Progenitor cell of endocrine pancreas (in vitro differentiated cells): ENCODE data around the gene GPR31. TPM values are rescaled to one million over a fixed set of nuclear protein-coding genes. Genes with fewer than 3 reads are reported as not detected.
A peak's percentile ranks its signal among the peaks of the same experiment; 100 is the strongest.

Experiments used
- DNase-seq: peaks from one replicate; pipeline ENCODE4 v3.0.0; 2021; ENCODE audit warnings: low spot score; ENCODE audit not compliant: unreplicated experiment
- H3K27ac Mint-ChIP-seq: 2 replicates; pipeline ENCODE4 v1.8.0; 2021; ENCODE audit warnings: mild to moderate bottlenecking, moderate library complexity, mixed read lengths
- H3K27me3 Mint-ChIP-seq: 2 replicates; pipeline ENCODE4 v1.8.0; 2021; ENCODE audit warnings: mixed read lengths
- H3K36me3 Mint-ChIP-seq: 2 replicates; pipeline ENCODE4 v1.8.0; 2022; ENCODE audit warnings: mixed read lengths; ENCODE audit not compliant: insufficient read depth
- H3K4me1 Mint-ChIP-seq: 2 replicates; pipeline ENCODE4 v1.8.0; 2021; ENCODE audit warnings: low read depth, mixed read lengths
- H3K4me3 Mint-ChIP-seq: 2 replicates; pipeline ENCODE4 v1.8.0; 2021; ENCODE audit warnings: low read depth, mild to moderate bottlenecking, moderate library complexity, mixed read lengths
- H3K9me3 Mint-ChIP-seq: 2 replicates; pipeline ENCODE4 v1.8.0; 2021; ENCODE audit warnings: low read depth, mixed read lengths
- total RNA-seq: library from RNA; stranded (reverse); gene quantifications from 2 replicates; pipeline ENCODE4 v1.2.1, GENCODE V29; 2021
- TF ChIP-seq, protein P1 (sequence below): fragments of 200-600 bp; sonication (generic); IDR thresholded peaks from one replicate; pipeline ENCODE4 v1.5.0; 2021; ENCODE audit warnings: antibody characterized with exemption, mild to moderate bottlenecking; ENCODE audit not compliant: unreplicated experiment

The GPR31 gene
- total RNA-seq, 1 donor from 2014 or later = not detected

DNA sequence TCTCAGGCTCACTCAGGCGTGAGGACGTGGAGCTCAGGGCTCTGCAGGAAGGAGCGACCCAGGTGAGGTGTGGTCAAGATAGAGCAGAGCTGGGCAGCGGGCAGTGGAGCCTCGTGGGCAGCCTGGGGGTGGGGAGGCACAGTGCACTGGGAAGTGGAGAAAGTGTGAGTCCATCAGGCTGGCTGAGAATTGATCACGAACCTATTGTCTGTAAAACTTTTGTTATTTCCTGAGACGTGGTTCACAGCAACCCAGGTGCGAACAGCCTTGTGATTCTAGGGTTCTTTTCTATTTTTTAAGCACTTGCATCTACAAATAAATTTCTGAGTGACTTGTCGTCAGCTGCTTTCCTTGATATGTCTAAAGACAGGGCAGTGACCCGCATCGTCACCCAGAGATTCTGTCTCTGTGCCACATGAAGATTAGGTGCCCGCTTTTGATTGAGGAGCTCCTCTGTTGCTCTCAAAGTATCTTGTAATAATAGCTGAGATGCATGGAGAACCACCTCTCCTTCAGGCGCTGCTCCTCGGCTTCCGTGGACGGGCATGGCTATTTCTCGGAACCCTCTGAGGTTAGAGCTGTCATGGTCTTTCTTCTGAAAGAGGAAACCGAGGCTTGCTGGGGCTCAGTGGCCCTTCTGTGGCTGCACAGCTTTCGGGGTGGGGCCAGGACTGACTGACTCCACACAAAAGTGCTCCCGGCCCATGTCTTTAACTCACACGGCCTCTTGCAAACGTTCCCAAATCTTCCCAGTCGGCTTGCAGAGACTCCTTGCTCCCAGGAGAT is 35.5 kb downstream of the GPR31 start:
- peaks cover 3% of the 10 kb centered on the region for H3K27me3 Mint-ChIP-seq
- H3K4me1 Mint-ChIP-seq = peaks cover 2% of the 10 kb centered on the region
- no peaks in the 10 kb centered on the region for H3K9me3 Mint-ChIP-seq
- DNase-seq = no peak
- H3K27ac Mint-ChIP-seq = peak overlapping the region; percentile 55
- peaks cover 1% of the 10 kb centered on the region for H3K36me3 Mint-ChIP-seq
- H3K4me3 Mint-ChIP-seq = no peak overlapping the region
- TF ChIP-seq, protein P1, sequence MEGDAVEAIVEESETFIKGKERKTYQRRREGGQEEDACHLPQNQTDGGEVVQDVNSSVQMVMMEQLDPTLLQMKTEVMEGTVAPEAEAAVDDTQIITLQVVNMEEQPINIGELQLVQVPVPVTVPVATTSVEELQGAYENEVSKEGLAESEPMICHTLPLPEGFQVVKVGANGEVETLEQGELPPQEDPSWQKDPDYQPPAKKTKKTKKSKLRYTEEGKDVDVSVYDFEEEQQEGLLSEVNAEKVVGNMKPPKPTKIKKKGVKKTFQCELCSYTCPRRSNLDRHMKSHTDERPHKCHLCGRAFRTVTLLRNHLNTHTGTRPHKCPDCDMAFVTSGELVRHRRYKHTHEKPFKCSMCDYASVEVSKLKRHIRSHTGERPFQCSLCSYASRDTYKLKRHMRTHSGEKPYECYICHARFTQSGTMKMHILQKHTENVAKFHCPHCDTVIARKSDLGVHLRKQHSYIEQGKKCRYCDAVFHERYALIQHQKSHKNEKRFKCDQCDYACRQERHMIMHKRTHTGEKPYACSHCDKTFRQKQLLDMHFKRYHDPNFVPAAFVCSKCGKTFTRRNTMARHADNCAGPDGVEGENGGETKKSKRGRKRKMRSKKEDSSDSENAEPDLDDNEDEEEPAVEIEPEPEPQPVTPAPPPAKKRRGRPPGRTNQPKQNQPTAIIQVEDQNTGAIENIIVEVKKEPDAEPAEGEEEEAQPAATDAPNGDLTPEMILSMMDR = no peak

DNA sequence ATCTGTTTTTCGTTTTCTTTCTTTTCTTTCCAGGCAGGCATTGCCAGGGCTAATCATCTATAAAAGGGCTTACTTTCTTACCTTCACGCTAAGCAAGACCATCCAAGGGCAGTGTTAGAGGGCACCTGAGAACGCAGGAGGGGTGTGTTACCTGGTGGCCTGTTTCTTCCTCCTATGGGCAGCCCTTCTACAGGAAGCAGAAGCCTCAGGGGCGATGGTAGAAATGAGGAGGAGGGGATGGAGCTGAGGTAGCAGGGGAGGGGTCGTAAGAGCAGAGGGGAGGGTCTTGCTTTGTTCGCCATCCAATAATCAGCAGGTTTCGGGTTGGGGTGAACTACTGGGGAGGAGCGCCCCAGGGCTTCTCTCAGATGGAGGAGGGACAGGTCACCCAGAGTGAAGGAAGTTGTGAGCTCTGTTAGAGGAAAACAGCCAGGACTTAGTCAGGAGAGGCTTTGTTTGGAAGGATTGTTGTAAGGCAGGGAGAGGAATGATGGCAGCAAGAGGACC is 36.4 kb downstream of the GPR31 start:
- TF ChIP-seq, protein P1 = no peak
- Mint-ChIP-seq H3K36me3 (peaks cover 1% of the 10 kb centered on the region), H3K4me3 (no peak overlapping the region), H3K27me3 (peaks cover 3% of the 10 kb centered on the region), H3K27ac (no peak overlapping the region), H3K4me1 (peaks cover 2% of the 10 kb centered on the region), H3K9me3 (no peaks in the 10 kb centered on the region)
- DNase-seq = no peak

DNA sequence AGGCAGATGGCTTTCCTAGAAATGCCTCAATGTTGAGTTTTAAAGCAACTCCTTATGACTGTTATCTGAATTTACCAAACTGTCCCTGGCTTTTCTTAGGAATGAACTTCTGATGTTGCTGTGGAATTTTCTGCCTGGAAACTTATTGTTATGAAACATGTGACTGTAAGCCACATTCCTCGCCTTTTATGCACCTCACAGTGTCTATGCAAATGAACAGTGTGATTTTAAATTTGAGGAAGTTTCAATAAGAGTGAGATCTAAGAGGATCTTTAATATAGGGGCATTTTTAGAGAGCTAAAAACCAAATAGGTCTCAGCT is 37.2 kb downstream of the GPR31 start:
- Mint-ChIP-seq H3K27ac (no peak overlapping the region), H3K9me3 (no peaks in the 10 kb centered on the region), H3K4me3 (no peak overlapping the region), H3K4me1 (peaks cover 2% of the 10 kb centered on the region), H3K27me3 (peaks cover 6% of the 10 kb centered on the region), H3K36me3 (peaks cover 1% of the 10 kb centered on the region)
- TF ChIP-seq, protein P1 = no peak
- DNase-seq = no peak

DNA sequence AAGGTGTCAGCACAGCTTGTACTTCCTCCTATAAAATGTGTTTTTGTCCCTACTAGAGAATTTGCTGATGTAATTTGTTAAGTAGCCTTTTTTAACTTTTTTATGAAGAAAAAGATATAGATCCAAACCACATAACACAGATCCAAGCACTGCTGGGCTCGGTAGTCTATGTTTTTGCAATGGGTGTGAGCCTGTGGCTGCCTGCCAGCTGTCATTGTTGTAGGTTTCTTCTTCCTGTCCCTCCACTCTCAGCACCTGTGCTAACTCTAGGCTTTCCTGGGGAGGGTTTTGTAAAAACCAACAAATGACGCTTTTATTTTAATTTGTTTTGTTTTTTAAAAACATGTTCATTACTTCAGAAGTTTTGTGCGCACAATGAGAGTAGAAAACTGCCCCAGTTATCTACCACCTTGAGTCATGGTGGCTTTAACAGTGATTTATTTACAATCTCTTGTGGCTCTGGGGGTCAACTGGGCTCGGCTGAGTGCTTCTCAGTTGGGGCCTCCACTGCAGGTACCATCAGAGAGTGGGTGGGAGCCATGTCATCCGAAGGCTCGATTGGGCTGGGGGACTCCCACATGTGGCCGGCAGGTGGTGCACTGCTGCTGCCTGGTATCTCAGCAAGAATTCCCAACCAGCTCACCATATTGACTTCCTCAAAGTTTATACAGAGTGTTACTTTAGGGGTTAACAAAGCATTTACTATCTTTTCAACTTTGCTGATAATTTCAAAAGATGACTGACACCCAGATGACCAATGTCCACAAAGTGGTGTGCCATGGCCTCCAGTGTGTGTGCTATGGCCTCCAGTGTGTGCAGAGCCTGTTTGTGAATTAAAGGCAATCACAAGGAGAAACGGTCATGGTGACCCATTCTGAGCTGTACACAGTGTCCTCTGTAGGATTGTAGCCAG is 37.9 kb downstream of the GPR31 start:
- Mint-ChIP-seq H3K9me3 (no peaks in the 10 kb centered on the region), H3K27me3 (peaks cover 9% of the 10 kb centered on the region), H3K36me3 (peaks cover 1% of the 10 kb centered on the region), H3K27ac (no peak overlapping the region), H3K4me1 (peaks cover 2% of the 10 kb centered on the region), H3K4me3 (no peak overlapping the region)
- no peak for DNase-seq
- TF ChIP-seq, protein P1 = no peak

DNA sequence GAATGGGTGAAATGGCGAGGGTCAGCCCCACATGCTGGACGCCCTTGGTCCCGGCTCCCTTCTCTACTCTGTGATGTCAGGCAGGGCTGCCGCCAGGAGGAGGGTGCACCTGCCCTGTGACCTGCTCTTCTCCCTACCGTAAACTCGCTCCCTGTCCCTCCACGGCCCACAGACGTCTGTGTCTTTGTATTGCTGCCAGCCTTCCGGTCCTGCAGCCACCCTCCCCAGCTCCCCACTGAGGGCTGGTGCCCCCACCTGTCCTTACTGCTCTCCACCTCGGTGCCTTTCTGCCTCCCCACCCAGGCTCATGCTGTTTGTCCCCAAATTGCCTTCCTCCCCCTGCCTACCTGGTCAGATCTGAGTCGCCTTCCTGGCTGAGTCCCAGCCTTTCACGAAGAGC is 38.9 kb downstream of the GPR31 start:
- no peak overlapping the region for H3K4me3 Mint-ChIP-seq
- H3K36me3 Mint-ChIP-seq = peaks cover 1% of the 10 kb centered on the region
- TF ChIP-seq, protein P1 = no peak
- no peaks in the 10 kb centered on the region for H3K9me3 Mint-ChIP-seq
- H3K4me1 Mint-ChIP-seq = peaks cover 2% of the 10 kb centered on the region
- no peak overlapping the region for H3K27ac Mint-ChIP-seq
- DNase-seq = no peak
- peaks cover 10% of the 10 kb centered on the region for H3K27me3 Mint-ChIP-seq
